ENCODE measurements around the gene MTCP1. TPM values are rescaled to one million over a fixed set of nuclear protein-coding genes. Genes with fewer than 3 reads are reported as not detected.

Gene MTCP1
- 10 to 100 TPM; 23.2 to 37.5 (median 30.0) TPM for polyA plus RNA-seq (ENCODE audit: low read depth in 6 of 6)

DNA sequence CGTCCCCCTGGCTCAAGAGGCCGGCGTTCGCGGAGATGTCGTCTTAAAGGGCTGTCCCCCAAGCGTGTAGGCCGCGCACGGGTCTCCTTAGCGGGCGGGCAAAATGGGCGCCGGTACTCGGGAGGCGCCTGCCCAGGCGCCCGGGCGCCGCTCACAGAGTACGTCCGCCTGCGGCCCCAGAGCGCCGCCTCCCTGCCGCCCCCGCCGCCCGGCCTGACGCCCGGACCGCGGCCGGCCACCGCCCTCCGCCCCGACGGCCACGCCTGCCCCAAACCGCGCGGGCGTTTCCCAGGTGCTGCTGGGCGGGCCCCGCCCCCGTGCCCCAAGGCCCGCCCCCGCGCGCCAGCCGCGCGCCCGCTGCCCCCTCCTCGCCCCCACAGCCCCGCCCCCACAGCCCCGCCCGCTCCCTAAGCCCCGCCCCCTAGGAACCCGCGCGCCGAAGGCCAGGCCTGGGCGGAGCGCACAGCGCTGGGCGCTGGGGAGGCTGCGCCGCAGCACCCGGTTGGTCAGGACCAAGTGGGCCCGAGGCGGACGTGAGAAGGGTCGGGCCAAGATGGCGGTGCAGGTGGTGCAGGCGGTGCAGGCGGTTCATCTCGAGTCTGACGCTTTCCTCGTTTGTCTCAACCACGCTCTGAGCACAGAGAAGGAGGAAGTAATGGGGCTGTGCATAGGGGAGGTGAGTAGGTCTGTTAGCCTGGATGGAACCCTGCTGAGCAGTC lies at the start of gene MTCP1, which contains the start of the genes BRCC3 and CMC4:
MTCP1 (minus strand) TSS at position 162 of the 719 bp plus-strand sequence. CDS start 5,126 bp downstream, outside the sequence.
BRCC3 (plus strand) TSS at position 534 of the 719 bp plus-strand sequence; CDS start at position 554, 20 bp downstream.
CMC4 (minus strand) TSS at position 162 of the 719 bp plus-strand sequence. CDS start 7,113 bp downstream, outside the sequence.
- peaks cover 0 to 10% (median 0%) of the 10 kb centered on the region in 7 donors for H3K9me3 Mint-ChIP-seq
- peaks cover 20 to 36% (median 33%) of the 10 kb centered on the region in 3 donors for H3K4me1 Mint-ChIP-seq
- H3K36me3 Mint-ChIP-seq = peaks cover 6 to 8% of the 10 kb centered on the region in 2 donors
- peak within 1 kb of the TSS; percentile 73 to 96 (median 92) for H3K4me3 Mint-ChIP-seq
- H3K27ac Mint-ChIP-seq = peak within 1 kb of the TSS; percentile 86 to 97 (median 96)
- H3K27me3 Mint-ChIP-seq = no peaks in the 10 kb centered on the region
- ATAC-seq (ENCODE audit: low read depth in 2 of 2) (peak; percentile 76 to 77), DNase-seq (peak; percentile 84)

DNA sequence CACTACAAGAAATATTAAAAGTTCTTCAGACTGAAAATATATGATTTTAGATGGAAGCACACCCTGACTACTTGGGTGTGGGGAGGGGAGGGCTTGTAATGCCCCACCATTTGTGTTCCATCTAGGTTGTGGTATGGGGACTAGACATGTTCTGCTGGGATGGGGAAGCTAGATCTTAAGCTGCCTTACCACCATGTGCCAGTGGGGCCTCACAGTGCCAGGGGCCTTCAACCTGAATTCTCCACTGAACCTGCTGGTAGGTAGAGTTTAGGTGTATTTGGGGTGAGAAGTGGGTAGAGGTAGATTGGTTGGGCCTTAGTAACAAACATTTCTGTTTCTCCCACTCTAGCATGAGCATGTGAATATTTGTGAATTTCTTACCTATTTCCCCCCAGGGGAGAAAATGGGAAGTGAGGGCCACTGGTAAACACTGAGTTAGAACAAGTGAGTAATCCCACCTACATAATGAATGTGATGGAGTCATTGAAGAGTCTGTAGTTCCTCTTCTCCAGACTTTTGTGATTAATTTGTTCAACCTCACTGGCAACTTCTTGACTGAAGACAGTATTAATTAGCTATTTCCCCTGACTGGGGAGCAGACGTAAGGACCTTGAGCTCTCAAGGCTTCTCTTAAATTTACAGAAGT lies 44.4 kb upstream of the MTCP1 start:
- Mint-ChIP-seq H3K27ac (no peak overlapping the region), H3K27me3 (no peaks in the 10 kb centered on the region), H3K4me3 (no peak overlapping the region), H3K9me3 (peaks cover 0 to 1% (median 0%) of the 10 kb centered on the region in 7 donors), H3K36me3 (peaks cover 0 to 10% of the 10 kb centered on the region in 2 donors), H3K4me1 (no peaks in the 10 kb centered on the region)
- ATAC-seq (ENCODE audit: low read depth in 2 of 2) (peak in 1 of 2 donors; percentile 35), DNase-seq (no peak)

GRCh38 chrX:155113097-155113496 lies 42.2 kb upstream of the MTCP1 start:
- DNase-seq = no peak
- Mint-ChIP-seq H3K4me3 (no peak overlapping the region), H3K27me3 (no peaks in the 10 kb centered on the region), H3K9me3 (peaks cover 0 to 2% (median 0%) of the 10 kb centered on the region in 7 donors), H3K4me1 (no peaks in the 10 kb centered on the region), H3K36me3 (peaks cover 0 to 10% of the 10 kb centered on the region in 2 donors), H3K27ac (no peak overlapping the region)
- ATAC-seq (ENCODE audit: low read depth in 2 of 2) = no peak

DNA sequence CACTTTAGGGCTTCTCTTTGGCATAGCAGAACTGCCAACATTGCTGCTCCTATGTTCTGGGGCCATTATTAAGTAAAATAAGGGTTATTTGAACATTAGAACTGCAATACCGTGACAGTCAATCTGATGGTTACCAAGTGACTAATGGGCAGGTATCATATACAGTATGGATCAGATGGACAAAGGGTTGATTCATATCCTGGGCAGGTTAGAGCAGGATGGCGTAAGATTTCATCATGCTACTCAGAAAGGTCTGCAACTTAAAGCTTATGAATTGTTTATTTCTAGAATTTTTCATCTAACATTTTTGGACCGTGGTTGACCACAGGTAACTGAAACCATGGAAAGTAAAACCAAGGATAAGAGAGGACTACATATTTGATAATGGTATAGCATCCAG lies 41.2 kb upstream of the MTCP1 start:
- no peaks in the 10 kb centered on the region for H3K4me1 Mint-ChIP-seq
- H3K4me3 Mint-ChIP-seq = no peak overlapping the region
- ATAC-seq (ENCODE audit: low read depth in 2 of 2) (no peak), DNase-seq (no peak)
- no peak overlapping the region for H3K27ac Mint-ChIP-seq
- H3K9me3 Mint-ChIP-seq = peaks cover 0 to 2% (median 0%) of the 10 kb centered on the region in 7 donors
- H3K27me3 Mint-ChIP-seq = no peaks in the 10 kb centered on the region
- H3K36me3 Mint-ChIP-seq = peaks cover 0 to 14% of the 10 kb centered on the region in 2 donors

DNA sequence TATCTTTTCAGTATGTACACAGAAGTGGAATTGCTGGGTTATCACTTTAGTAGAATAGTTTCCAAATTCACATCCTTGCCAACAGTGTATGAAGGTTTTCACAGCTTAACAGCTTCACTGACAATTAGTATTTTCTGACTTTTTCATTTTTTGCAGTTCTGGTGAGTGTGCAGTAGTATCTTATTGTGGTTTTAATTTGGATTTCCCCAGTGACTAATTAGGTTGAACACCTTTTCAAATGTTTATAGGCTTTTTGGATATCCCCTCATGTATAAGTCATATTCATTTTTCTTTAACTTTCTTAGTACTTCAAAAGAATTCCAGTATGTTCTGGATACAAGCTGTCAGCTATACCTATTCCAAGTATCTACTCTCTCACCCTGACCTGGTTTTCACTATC lies 37.5 kb upstream of the MTCP1 start:
- no peak for DNase-seq
- Mint-ChIP-seq H3K27ac (no peak overlapping the region), H3K36me3 (peaks cover 0 to 14% of the 10 kb centered on the region in 2 donors), H3K4me3 (no peak overlapping the region), H3K27me3 (no peaks in the 10 kb centered on the region), H3K9me3 (peaks cover 0 to 2% (median 0%) of the 10 kb centered on the region in 7 donors), H3K4me1 (no peaks in the 10 kb centered on the region)
- ATAC-seq (ENCODE audit: low read depth in 2 of 2) = no peak

DNA sequence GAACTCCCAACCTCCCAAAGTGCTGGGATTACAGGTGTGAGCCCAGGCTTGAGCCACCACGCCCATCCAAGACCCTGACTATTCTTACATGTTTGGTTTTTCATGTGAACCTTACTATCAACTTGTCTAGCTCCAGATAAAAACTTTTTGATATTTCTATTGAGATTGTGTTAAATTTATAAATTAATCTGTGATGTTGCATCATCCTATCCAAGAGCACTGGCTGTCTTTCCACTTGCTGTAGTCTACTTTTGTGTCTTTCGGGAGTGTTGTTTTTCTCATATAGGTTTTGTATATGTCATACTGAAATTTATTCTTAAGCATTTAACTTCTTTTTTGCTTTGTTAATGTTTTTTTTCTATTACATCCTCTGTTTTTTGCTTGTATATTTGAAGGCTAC lies 35.0 kb upstream of the MTCP1 start:
- H3K9me3 Mint-ChIP-seq = peaks cover 0 to 2% (median 0%) of the 10 kb centered on the region in 7 donors
- no peak overlapping the region for H3K27ac Mint-ChIP-seq

DNA sequence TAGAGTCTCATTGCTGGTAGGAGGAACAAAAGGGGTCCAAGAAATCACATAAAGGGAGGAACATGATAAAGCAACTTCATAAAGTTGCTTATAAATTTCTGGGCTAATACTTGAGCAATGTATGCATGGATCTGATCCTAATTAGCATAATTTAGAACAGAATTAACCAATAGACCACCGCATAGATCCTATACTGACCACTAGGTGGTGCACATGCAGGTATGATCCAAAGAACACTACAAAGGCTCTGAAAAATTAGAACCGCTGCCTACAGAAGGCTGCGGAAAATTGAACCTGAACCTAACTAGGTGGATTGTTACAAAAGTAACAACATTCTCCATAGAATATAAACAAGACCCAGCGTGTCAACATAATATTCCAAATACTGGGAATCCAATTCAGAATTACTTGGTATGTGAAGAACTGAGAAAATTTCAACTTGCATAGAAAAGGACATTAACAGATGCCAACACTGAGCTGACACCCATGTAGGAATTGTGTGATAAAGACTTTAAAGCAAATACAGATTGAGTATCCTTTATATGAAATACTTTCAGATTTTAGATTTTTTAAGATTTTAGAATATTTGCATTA lies 23.6 kb upstream of the MTCP1 start:
- no peaks in the 10 kb centered on the region for H3K27me3 Mint-ChIP-seq
- H3K27ac Mint-ChIP-seq = no peak overlapping the region
- H3K9me3 Mint-ChIP-seq = peaks cover 0 to 3% (median 0%) of the 10 kb centered on the region in 7 donors
- H3K36me3 Mint-ChIP-seq = peaks cover 0 to 7% of the 10 kb centered on the region in 2 donors
- H3K4me3 Mint-ChIP-seq = no peak overlapping the region
- H3K4me1 Mint-ChIP-seq = no peaks in the 10 kb centered on the region
- peak; percentile 65 to 68 for ATAC-seq (ENCODE audit: low read depth in 2 of 2)
- peak; percentile 24 for DNase-seq

More for the DNA sequence above, 35.0 kb upstream of the MTCP1 start:
- DNase-seq (no peak), ATAC-seq (ENCODE audit: low read depth in 2 of 2) (no peak)
- Mint-ChIP-seq H3K27me3 (no peaks in the 10 kb centered on the region), H3K4me1 (no peaks in the 10 kb centered on the region), H3K4me3 (no peak overlapping the region), H3K36me3 (peaks cover 0 to 14% of the 10 kb centered on the region in 2 donors)

DNA sequence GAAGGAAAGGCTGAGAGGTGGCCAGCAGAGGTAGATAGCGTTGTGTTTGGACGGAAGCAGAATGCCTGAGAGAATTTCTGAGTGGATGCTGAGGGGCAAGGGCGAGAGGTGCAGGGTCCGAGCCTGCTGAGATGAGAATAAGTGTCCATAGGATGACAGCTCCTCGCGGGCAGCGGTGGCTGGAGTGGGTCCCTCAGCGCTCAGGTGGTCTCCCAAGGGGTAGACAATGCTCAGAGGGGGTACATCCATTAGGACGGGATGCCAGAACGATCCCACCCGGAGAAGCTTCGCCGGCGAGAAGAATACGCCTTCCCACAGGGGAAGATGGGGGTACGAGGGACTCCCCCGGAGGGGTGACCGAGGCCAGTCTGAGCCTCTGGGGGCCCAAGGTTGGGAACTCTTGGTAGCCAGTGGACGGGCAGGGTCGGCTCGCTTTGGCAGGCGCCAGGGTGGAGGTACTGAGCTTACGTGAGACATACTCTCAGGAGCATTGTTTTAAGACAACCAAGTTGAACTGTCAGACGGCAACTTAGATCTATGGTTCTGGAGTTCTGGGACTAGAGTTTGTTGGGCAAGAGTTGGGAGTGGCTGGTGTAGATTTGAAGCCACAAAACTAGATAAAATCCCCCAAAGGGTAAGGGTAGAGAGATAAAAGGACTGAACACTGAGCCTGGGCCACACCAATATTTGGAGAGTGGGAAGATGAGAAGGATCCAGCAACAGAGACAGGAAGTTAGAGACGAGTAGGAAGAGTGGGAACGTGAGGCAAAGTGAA lies 16.2 kb upstream of the MTCP1 start:
- H3K4me1 Mint-ChIP-seq = no peaks in the 10 kb centered on the region
- H3K4me3 Mint-ChIP-seq = no peak overlapping the region
- no peak for DNase-seq
- peak overlapping the region in 2 of 6 donors; percentile 35 to 82 for H3K27ac Mint-ChIP-seq
- ATAC-seq (ENCODE audit: low read depth in 2 of 2) = no peak
- H3K9me3 Mint-ChIP-seq = peaks cover 0 to 3% (median 0%) of the 10 kb centered on the region in 7 donors
- no peaks in the 10 kb centered on the region for H3K27me3 Mint-ChIP-seq
- no peaks in the 10 kb centered on the region for H3K36me3 Mint-ChIP-seq

- Mint-ChIP-seq H3K27me3 (no peaks in the 10 kb centered on the region), H3K36me3 (no peaks in the 10 kb centered on the region), H3K4me3 (no peak overlapping the region), H3K4me1 (no peaks in the 10 kb centered on the region), H3K9me3 (peaks cover 0 to 3% (median 0%) of the 10 kb centered on the region in 7 donors), H3K27ac (peak overlapping the region in 2 of 6 donors; percentile 28 to 56)
- DNase-seq (peak; percentile 26), ATAC-seq (ENCODE audit: low read depth in 2 of 2) (no peak)
Measured at GRCh38 chrX:155086202-155086840, 15.4 kb upstream of the MTCP1 start.

DNA sequence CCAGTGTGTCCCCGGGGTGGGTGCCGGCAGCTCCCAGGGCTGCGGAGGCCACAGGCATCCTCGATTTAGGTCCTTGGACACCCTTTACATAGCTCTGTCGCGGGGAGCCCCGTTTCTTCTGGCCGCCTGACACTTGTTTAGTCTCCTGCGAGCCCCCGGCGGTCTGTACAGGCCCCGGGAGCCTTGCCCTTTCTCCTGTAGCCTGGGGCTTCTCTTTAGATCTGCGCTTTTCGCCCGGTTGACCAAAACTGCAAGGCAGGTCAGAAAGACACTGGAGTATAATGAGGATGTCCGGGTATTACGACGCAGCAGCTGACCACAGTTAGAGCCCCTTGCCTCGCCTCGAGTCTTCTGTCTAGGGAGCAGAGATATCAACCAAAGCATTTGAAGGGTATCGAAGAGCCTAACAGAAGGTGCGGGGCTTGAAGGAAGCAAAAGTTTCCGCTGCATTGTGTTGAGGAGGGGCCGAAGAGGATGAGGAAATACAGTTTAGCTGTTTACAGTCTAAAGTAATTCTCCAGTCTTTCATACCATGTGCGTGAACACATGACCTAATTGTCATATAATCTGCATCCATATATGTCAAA lies 851 bp upstream of the MTCP1 start:
- Mint-ChIP-seq H3K36me3 (peaks cover 6 to 8% of the 10 kb centered on the region in 2 donors), H3K27me3 (no peaks in the 10 kb centered on the region), H3K27ac (peak overlapping the region; percentile 83 to 97 (median 94)), H3K9me3 (peaks cover 0 to 10% (median 0%) of the 10 kb centered on the region in 7 donors), H3K4me3 (peak overlapping the region; percentile 73 to 96 (median 92)), H3K4me1 (peaks cover 20 to 33% (median 33%) of the 10 kb centered on the region in 3 donors)
- no peak for ATAC-seq (ENCODE audit: low read depth in 2 of 2)
- no peak for DNase-seq

DNA sequence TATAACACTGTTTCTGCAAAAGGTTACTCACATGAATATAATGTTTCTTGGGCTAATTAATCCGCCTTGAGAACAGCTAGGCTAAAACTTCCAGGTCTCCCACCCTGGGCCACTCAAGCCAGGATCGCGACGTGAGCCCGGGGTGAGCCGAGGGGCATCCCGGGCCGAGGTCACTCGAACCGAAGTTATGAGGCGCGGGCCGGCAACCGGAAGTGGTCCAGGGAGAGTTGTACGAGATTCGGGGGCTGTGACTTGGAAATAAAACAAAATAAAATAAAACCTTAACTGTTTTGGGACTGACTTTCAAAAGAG lies 317 bp downstream of the MTCP1 start:
- H3K36me3 Mint-ChIP-seq = peaks cover 6 to 8% of the 10 kb centered on the region in 2 donors
- no peak for DNase-seq
- ATAC-seq (ENCODE audit: low read depth in 2 of 2) = no peak
- peaks cover 20 to 37% (median 33%) of the 10 kb centered on the region in 3 donors for H3K4me1 Mint-ChIP-seq
- peaks cover 0 to 10% (median 0%) of the 10 kb centered on the region in 7 donors for H3K9me3 Mint-ChIP-seq
- no peaks in the 10 kb centered on the region for H3K27me3 Mint-ChIP-seq
- H3K4me3 Mint-ChIP-seq = peak overlapping the region; percentile 73 to 96 (median 90)
- H3K27ac Mint-ChIP-seq = peak overlapping the region; percentile 86 to 97 (median 96)

GRCh38 chrX:155070038-155070437 lies 898 bp downstream of the MTCP1 start:
- Mint-ChIP-seq H3K4me3 (peak overlapping the region; percentile 73 to 96 (median 90)), H3K36me3 (peaks cover 1 to 8% of the 10 kb centered on the region in 2 donors), H3K27ac (peak overlapping the region; percentile 16 to 96 (median 94)), H3K9me3 (peaks cover 0 to 10% (median 0%) of the 10 kb centered on the region in 7 donors), H3K27me3 (no peaks in the 10 kb centered on the region), H3K4me1 (peaks cover 20 to 33% (median 31%) of the 10 kb centered on the region in 3 donors)
- DNase-seq = no peak
- no peak for ATAC-seq (ENCODE audit: low read depth in 2 of 2)
